Naive B cell (primary cell): ENCODE measurements around the gene BRK1. TPM values are rescaled to one million over a fixed set of nuclear protein-coding genes. Genes with fewer than 3 reads are reported as not detected.
A peak's percentile ranks its signal among the peaks of the same experiment; 100 is the strongest.
"Not testable (repeated sequence)": the region's sequence is repeated elsewhere in the genome, so short reads cannot be mapped to it uniquely, and the experiment has no call there.

ENCODE experiments used
- ATAC-seq, 2 donors: fragments of 150-1000 bp; cut with Tn5 transposase; 2 replicates each; pipeline ENCODE4 v1.10.0; 2021; ENCODE audit warnings: low read depth in 2 of 2, mild to moderate bottlenecking in 2 of 2, moderate library complexity in 2 of 2
- DNase-seq: peaks from one replicate; pipeline ENCODE4 v3.0.0; 2022
- H3K27ac Mint-ChIP-seq, 6 donors: one replicate each; pipeline ENCODE4 v1.8.0; 2020 to 2022; ENCODE audit warnings: mild to moderate bottlenecking in 6 of 6, mixed read lengths in 6 of 6, moderate library complexity in 5 of 6, inconsistent platforms in 2 of 6
- H3K27me3 Mint-ChIP-seq, 3 donors: one replicate each; pipeline ENCODE4 v1.8.0; 2021 to 2022; ENCODE audit warnings: mixed read lengths in 3 of 3, mild to moderate bottlenecking in 1 of 3
- H3K36me3 Mint-ChIP-seq, 2 donors: one replicate each; pipeline ENCODE4 v1.8.0; 2020 to 2022; ENCODE audit warnings: mixed read lengths in 2 of 2, inconsistent platforms in 1 of 2, mild to moderate bottlenecking in 1 of 2
- H3K4me1 Mint-ChIP-seq, 3 donors: one replicate each; pipeline ENCODE4 v1.8.0; 2020 to 2022; ENCODE audit warnings: mixed read lengths in 3 of 3, inconsistent platforms in 1 of 3, mild to moderate bottlenecking in 1 of 3, moderate library complexity in 1 of 3
- H3K4me3 Mint-ChIP-seq, 8 donors: one replicate each; pipeline ENCODE4 v1.8.0; 2020 to 2022; ENCODE audit warnings: mild to moderate bottlenecking in 8 of 8, mixed read lengths in 8 of 8, moderate library complexity in 8 of 8, inconsistent platforms in 2 of 8
- H3K9me3 Mint-ChIP-seq, 7 donors: one replicate each; pipeline ENCODE4 v1.8.0; 2020 to 2022; ENCODE audit warnings: mixed read lengths in 7 of 7, mild to moderate bottlenecking in 5 of 7, inconsistent platforms in 2 of 7, moderate library complexity in 1 of 7
- polyA plus RNA-seq, 6 donors: library from polyadenylated mRNA; unstranded; fragments of 300-500 nt; fragmentation: Illumina TruSeq; gene quantifications; one replicate each; pipeline ENCODE4 v1.2.3, GENCODE V29; 2021; ENCODE audit warnings: low read depth in 6 of 6

The BRK1 gene
- polyA plus RNA-seq, 6 donors from 2014 or later, result 274 to 374 (median 312) TPM

DNA sequence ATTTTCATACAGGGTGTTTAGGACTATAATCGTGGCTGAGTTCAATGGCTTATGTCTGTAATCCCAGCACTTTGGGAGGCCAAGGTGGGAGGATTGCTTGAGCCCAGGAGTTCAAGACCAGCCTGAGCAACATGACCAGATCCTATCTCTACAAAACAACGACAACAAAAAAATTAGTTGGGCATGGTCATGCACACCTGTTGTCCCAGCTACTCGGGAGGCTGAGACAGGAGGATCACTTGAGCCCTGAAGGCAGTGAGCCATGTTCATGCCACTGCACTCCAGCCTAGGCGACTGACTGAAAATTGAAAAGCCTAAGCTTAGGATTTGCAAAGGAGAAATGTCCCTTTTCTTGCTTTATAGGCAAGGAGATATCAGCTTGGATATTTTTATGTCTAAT, 1.5 kb downstream of the BRK1 start:
- Mint-ChIP-seq H3K4me1 (peaks cover 17 to 53% (median 38%) of the 10 kb centered on the region in 3 donors), H3K9me3 (no peaks in the 10 kb centered on the region), H3K4me3 (peak overlapping the region; percentile 91 to 99 (median 98)), H3K27me3 (no peaks in the 10 kb centered on the region), H3K27ac (peak overlapping the region in 2 of 6 donors; percentile 56 to 62), H3K36me3 (no peaks in the 10 kb centered on the region)
- no peak for ATAC-seq
- no peak for DNase-seq

DNA sequence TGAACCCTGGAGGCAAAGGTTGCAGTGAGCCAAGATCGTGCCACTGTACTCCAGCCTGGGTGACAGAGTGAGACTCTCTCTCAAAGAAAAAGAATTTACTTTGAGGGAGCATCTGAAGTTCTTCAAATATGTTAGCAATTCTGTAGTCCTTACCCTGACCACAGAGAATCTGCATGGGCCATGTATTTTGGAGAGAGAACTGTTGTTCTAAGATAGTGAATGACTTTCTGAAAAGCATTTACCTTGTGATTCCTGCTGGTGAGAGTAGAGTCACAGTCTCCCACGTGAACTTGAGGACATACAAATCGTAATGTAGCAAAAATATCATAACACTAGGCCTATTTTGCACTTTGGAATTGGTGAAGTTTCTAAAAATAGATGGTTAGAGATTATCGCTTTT, 3.9 kb downstream of the BRK1 start:
- DNase-seq (no peak), ATAC-seq (no peak)
- Mint-ChIP-seq H3K4me3 (peak overlapping the region in 1 of 8 donors; percentile 22), H3K27me3 (no peaks in the 10 kb centered on the region), H3K36me3 (peaks cover 0 to 7% of the 10 kb centered on the region in 2 donors), H3K9me3 (no peaks in the 10 kb centered on the region), H3K27ac (peak overlapping the region in 1 of 6 donors; percentile 11), H3K4me1 (peaks cover 22 to 60% (median 44%) of the 10 kb centered on the region in 3 donors)

DNA sequence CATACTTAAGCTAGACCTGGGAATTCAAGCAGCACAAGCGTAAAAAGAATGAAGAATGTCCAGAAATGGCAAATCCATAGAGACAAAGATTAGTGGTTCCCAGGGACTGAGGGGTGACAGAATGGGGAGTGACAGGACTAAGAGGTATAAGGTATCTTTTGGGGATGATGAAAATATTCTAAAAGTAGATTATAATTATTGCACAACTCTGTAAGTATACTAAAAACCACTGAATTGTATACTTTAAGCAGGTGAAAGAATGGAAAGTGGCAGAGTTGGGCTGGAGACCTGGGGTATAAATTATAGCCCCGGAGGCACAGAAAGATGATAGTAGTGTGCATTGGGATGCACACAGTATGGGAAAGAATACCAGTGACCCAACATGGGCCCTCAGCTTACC, 5.6 kb downstream of the BRK1 start:
- Mint-ChIP-seq H3K9me3 (no peaks in the 10 kb centered on the region), H3K4me3 (no peak overlapping the region), H3K36me3 (peaks cover under 1 to 13% of the 10 kb centered on the region in 2 donors), H3K27me3 (no peaks in the 10 kb centered on the region), H3K27ac (peak overlapping the region in 2 of 6 donors; percentile 14 to 33), H3K4me1 (peaks cover 23 to 53% (median 38%) of the 10 kb centered on the region in 3 donors)
- DNase-seq (no peak), ATAC-seq (no peak)

DNA sequence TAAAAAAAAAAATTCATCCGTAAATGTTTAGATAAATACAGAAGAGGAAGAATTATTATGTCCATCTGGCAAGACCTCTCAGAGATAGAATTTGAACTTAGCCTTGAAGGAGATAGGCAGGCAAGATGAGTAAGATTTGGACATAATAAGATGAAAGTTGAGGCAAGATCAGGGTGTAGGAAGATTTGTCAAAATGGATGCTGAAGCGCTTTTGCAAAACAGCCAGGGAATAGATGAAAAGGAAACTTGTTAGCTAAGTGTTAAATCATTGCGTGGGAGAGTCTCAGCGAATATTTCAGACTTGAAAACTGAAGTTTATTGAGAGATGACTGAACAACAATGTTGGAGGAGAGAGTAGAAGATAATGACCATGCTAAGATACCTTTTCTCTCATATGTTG, 7.2 kb downstream of the BRK1 start:
- Mint-ChIP-seq H3K9me3 (no peaks in the 10 kb centered on the region), H3K27ac (peak overlapping the region in 4 of 6 donors; percentile 15 to 76 (median 50)), H3K27me3 (no peaks in the 10 kb centered on the region), H3K4me1 (peaks cover 27 to 37% (median 37%) of the 10 kb centered on the region in 3 donors), H3K36me3 (peaks cover 17 to 28% of the 10 kb centered on the region in 2 donors), H3K4me3 (no peak overlapping the region)
- no peak for DNase-seq
- no peak for ATAC-seq

DNA sequence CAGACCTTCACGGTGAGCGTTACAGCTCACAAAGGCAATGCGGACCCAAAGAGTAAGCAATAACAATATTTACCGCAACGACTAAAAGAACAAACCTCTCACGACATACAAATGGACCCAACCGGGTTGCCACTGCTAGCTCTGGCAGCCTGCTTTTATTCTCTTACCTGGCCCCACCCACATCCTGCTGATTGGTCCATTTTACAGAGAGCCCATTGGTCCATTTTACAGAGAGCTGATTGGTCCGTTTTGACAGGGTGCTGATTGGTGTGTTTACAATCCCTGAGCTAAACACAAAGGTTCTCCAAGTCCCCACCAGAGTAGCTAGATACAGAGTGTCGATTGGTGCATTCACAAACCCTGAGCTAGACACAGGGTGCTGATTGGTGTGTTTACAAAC, 20.4 kb downstream of the BRK1 start:
- H3K27ac Mint-ChIP-seq, result peak overlapping the region in 1 of 6 donors; percentile 28
- not testable (repeated sequence) for DNase-seq, H3K36me3 Mint-ChIP-seq, H3K9me3 Mint-ChIP-seq, ATAC-seq, H3K27me3 Mint-ChIP-seq, H3K4me1 Mint-ChIP-seq, H3K4me3 Mint-ChIP-seq

DNA sequence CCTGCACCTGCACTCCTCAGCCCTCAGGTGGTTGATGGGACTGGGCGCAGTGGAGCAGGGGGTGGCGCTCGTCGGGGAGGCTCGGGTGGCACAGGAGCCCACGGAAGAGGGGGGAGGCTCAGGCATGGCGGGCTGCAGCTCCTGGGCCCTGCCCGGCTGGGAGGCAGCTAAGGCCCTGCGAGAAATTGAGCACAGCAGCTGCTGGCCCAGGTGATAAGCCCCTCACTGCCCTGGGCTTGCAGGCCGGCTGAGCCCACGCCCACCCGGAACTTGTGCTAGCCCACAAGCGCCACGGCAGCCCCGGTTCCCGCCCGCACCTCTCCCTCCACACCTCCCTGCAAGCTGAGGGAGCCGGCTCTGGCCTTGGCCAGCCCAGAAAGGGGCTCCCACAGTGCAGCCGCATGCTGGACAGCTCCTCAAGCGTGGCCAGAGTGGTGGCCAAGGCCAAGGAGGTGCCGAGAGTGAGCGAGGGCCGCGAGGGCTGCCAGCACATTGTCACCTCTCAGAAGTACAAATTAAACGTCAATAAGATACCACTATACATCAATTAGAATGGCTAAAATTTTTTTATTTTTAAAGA, 21.0 kb downstream of the BRK1 start:
- Mint-ChIP-seq H3K27me3 (no peaks in the 10 kb centered on the region), H3K36me3 (no peaks in the 10 kb centered on the region), H3K27ac (no peak overlapping the region), H3K4me1 (peaks cover 0 to 7% (median 0%) of the 10 kb centered on the region in 3 donors), H3K9me3 (peaks cover 0 to 2% (median 0%) of the 10 kb centered on the region in 7 donors), H3K4me3 (no peak overlapping the region)
- DNase-seq, result no peak
- no peak for ATAC-seq

DNA sequence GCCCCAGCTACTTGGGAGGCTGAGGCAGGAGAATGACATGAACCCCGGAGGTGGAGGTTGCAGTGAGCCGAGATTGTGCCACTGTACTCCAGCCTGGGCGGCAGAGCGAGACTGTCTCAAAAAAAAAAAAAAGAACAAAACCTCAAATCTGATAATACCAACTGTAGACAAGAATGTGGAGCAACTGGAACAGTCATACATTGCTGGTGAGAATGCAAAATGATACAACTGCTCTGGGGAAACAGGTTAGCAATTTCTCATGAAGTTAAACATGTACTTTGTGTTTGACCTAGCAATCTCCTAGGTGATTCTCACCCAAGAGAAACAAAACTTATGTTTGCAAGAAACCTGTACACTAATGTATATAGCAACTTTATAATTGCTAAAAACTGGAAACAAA, 21.7 kb downstream of the BRK1 start:
- peak overlapping the region in 1 of 8 donors; percentile 44 for H3K4me3 Mint-ChIP-seq
- no peak overlapping the region for H3K27ac Mint-ChIP-seq

DNA sequence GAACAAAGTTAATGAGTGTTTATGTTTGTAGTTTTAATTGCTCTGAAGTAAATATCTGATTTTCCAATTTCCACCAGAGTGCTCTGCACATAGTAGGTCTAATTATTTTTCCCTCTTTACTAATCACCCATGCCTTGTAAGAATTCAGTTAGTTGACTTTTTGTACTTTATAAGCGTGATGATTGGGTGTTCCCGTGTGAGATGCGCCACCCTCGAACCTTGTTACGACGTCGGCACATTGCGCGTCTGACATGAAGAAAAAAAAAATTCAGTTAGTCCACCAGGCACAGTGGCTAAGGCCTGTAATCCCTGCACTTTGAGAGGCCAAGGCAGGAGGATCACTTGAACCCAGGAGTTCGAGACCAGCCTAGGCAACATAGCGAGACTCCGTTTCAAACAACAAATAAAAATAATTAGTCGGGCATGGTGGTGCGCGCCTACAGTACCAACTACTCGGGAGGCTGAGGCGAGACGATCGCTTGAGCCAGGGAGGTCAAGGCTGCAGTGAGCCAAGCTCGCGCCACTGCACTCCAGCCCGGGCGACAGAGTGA, 25.6 kb downstream of the BRK1 start:
- peak overlapping the region; percentile 80 to 99 (median 96) for H3K4me3 Mint-ChIP-seq
- H3K27me3 Mint-ChIP-seq, result no peaks in the 10 kb centered on the region
- no peak for DNase-seq
- peaks cover 0 to 3% of the 10 kb centered on the region in 2 donors for H3K36me3 Mint-ChIP-seq
- ATAC-seq, result no peak
- H3K4me1 Mint-ChIP-seq, result peaks cover 17 to 40% (median 24%) of the 10 kb centered on the region in 3 donors
- H3K9me3 Mint-ChIP-seq, result no peaks in the 10 kb centered on the region
- H3K27ac Mint-ChIP-seq, result peak overlapping the region in 4 of 6 donors; percentile 93 to 99 (median 96)

More for the DNA sequence above, 21.7 kb downstream of the BRK1 start:
- ATAC-seq (no peak), DNase-seq (no peak)
- Mint-ChIP-seq H3K9me3 (peaks cover 0 to 2% (median 0%) of the 10 kb centered on the region in 7 donors), H3K27me3 (no peaks in the 10 kb centered on the region), H3K4me1 (peaks cover 0 to 9% (median 0%) of the 10 kb centered on the region in 3 donors), H3K36me3 (no peaks in the 10 kb centered on the region)

DNA sequence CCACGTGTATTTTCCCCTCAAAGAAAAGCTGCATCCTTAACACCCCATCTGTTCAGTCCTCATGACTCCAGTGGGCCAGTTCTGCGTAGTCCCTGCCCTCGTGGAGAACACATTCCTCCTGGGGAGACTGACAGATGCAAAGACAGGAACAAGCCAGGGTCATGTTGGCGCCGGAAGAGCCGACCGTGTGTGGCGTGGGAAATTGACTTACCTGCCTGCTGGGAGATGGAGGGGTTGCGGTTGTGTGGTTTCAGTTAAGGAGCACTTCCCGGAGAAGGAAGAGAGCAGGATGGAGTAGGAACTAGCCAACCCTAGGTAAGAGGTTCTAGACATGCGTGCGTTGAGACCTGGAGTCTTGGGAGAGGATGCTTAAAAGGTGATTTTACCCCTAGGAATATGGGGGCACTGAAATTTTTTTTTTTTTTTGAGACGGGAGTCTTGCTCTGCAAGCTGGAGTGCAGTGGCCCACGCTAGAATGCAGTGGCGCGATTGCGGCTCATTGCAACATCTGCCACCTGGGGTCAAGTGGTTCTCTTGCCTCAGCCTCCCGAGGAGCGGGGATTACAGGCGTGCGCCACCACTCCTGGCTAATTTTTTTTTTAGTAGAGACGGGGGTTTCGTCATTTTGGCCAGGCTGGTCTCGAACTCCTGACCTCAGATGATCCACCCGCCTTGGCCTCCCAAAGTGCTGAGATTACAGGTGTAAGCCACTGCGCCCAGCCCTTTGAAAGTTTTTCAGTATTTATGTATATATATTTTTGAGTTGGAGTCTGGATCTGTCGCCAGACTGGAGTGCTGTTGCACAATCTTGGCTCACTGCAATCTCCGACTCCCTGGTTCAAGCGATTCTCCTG, 27.5 kb downstream of the BRK1 start:
- ATAC-seq (no peak), DNase-seq (no peak)
- peaks cover 0 to 3% of the 10 kb centered on the region in 2 donors for H3K36me3 Mint-ChIP-seq
- peak overlapping the region; percentile 80 to 99 (median 96) for H3K4me3 Mint-ChIP-seq
- no peaks in the 10 kb centered on the region for H3K9me3 Mint-ChIP-seq
- H3K4me1 Mint-ChIP-seq, result peaks cover 17 to 51% (median 31%) of the 10 kb centered on the region in 3 donors
- H3K27ac Mint-ChIP-seq, result peak overlapping the region; percentile 93 to 99 (median 97)
- no peaks in the 10 kb centered on the region for H3K27me3 Mint-ChIP-seq

DNA sequence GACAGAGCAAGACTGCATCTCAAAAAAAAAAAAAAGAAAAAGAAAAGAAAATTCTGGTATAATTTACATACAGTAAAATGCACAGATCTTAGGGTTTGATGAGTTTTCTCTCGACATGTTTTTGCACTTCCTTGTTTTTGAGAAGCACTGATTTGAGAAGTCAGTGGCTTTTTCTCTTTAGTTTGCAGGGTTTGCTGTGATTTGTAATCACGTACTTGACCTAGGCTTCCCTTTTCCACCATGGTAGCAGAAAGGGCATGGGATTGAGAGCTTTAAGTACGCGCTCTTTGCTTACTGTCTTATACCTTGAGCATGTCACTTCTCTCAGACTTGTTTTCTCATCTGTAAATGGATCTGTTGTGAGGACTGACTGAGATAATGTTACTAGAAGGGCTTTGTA, 30.2 kb downstream of the BRK1 start:
- ATAC-seq (no peak), DNase-seq (no peak)
- no peaks in the 10 kb centered on the region for H3K9me3 Mint-ChIP-seq
- H3K27me3 Mint-ChIP-seq, result no peaks in the 10 kb centered on the region
- H3K36me3 Mint-ChIP-seq, result peaks cover 7 to 9% of the 10 kb centered on the region in 2 donors
- H3K27ac Mint-ChIP-seq, result peak overlapping the region; percentile 56 to 94 (median 80)
- H3K4me1 Mint-ChIP-seq, result peaks cover 27 to 66% (median 45%) of the 10 kb centered on the region in 3 donors
- H3K4me3 Mint-ChIP-seq, result peak overlapping the region; percentile 51 to 80 (median 78)

DNA sequence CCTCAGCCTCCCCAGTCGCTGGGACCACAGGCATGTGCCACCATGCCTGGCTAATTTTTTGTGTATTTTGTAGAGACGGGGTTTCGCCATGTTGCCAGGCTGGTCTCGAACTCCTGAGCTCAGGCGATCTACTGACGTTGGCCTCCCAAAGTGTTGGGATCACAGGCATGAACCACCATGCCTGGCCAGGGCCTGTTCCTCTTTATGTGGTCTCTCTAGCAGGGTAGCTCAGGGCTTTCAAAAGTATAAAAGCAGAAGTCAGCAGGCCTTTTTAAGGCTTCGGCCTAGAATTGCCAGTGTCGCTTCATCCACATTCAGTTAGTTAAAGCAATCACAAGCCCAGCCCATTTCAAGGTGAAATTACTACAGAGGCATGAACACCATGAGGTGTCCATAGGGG, 33.8 kb downstream of the BRK1 start:
- peak overlapping the region in 6 of 8 donors; percentile 28 to 74 (median 40) for H3K4me3 Mint-ChIP-seq
- peak; percentile 32 for DNase-seq
- H3K27ac Mint-ChIP-seq, result peak overlapping the region; percentile 73 to 96 (median 84)
- peaks cover 7 to 14% of the 10 kb centered on the region in 2 donors for H3K36me3 Mint-ChIP-seq
- H3K9me3 Mint-ChIP-seq, result no peaks in the 10 kb centered on the region
- H3K4me1 Mint-ChIP-seq, result peaks cover 18 to 36% (median 31%) of the 10 kb centered on the region in 3 donors
- no peaks in the 10 kb centered on the region for H3K27me3 Mint-ChIP-seq
- ATAC-seq, result peak; percentile 66 to 89

DNA sequence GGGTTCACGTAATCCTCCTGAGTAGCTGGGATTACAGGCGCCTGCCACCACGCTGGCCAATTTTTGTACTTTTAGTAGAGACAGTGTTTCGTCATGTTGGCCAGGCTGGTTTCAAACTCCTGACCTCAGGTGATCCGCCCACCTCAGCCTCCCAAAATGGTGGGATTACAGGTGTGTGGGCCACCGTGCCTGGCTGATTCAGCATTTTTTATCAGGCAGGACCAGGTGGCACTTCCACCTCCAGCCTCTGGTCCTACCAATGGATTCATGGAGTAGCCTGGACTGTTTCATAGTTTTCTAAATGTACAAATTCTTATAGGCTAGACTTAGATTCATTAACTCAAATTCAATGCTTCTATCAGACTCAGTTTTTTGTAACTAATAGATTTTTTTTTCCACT, 35.5 kb downstream of the BRK1 start:
- Mint-ChIP-seq H3K4me3 (no peak overlapping the region), H3K4me1 (peaks cover 10 to 25% (median 22%) of the 10 kb centered on the region in 3 donors), H3K9me3 (no peaks in the 10 kb centered on the region), H3K27ac (peak overlapping the region in 3 of 6 donors; percentile 34 to 76 (median 47)), H3K36me3 (peaks cover 7 to 11% of the 10 kb centered on the region in 2 donors), H3K27me3 (no peaks in the 10 kb centered on the region)
- DNase-seq (no peak), ATAC-seq (no peak)

DNA sequence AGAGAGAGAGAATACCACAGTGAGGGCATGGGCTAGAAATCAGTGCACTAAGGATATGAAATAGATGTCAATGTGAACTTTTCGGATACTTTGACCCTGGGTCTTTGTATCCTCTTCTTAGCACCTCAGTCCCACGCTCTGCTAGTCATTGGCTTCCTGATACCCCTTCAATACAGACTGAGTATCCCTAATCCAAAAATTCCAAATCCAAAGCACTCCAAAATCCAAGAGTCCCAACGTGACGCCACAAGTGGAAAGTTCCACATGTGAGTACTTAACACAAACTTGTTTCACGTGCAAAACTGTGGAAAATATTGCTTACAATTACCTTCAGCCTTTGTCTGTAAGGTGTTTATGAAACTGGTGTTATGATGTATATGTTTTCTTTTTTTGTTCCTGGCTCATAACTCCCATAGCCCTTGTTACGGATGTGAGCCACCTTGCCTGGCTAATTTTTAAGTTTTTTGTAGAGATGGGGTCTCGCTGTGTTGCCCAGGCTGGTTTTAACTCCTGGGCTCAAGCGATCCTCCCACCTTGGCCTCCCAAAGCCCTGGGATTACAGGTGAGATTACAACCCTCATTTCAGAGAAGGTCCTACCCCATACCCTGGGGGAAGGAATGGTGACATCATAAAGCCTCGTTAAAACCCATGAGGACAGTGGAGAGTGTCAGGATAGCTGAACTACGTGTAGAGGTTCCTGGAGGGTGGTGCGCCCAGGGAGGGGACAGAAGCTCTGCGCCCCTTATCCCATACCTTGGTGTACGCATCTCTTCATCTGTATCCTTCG, 39.1 kb downstream of the BRK1 start:
- Mint-ChIP-seq H3K4me1 (peaks cover 4 to 8% (median 7%) of the 10 kb centered on the region in 3 donors), H3K9me3 (no peaks in the 10 kb centered on the region), H3K4me3 (peak overlapping the region in 1 of 8 donors; percentile 22), H3K27me3 (no peaks in the 10 kb centered on the region), H3K36me3 (peaks cover 7 to 11% of the 10 kb centered on the region in 2 donors), H3K27ac (peak overlapping the region in 2 of 6 donors; percentile 48 to 68)
- ATAC-seq (no peak), DNase-seq (no peak)
